Epithelial cell of esophagus (primary cell): ENCODE data around the gene FAAP20.
A peak's percentile ranks its signal among the peaks of the same experiment; 100 is the strongest.

Experiments
- DNase-seq: peaks from one replicate; pipeline ENCODE4 v3.0.0; 2010; ENCODE audit warnings: low read depth
- H3K4me3 ChIP-seq: 2 replicates; pipeline ENCODE4 v1.5.1; 2011; ENCODE audit warnings: mild to moderate bottlenecking, low read length, control low read depth
- CTCF ChIP-seq: IDR thresholded peaks from 2 replicates; pipeline ENCODE4 v1.5.1; 2011; ENCODE audit warnings: low read depth, mild to moderate bottlenecking, low read length, control low read depth, inconsistent platforms; ENCODE audit not compliant: insufficient read depth; ENCODE audit errors: missing control alignments

FAAP20 gene

GRCh38 chr1:2202843-2203601, 8.4 kb upstream of the FAAP20 start:
- no peak for TF ChIP-seq CTCF
- no peak for DNase-seq
- no peak overlapping the region for H3K4me3 ChIP-seq

GRCh38 chr1:2202008-2202575, 7.5 kb upstream of the FAAP20 start:
- TF ChIP-seq CTCF = no peak
- no peak overlapping the region for H3K4me3 ChIP-seq
- no peak for DNase-seq

- no peak for DNase-seq
- TF ChIP-seq CTCF = no peak
- H3K4me3 ChIP-seq = no peak overlapping the region
Measured at GRCh38 chr1:2201062-2201461, 6.5 kb upstream of the FAAP20 start.

- no peak overlapping the region for H3K4me3 ChIP-seq
- TF ChIP-seq CTCF = no peak
- no peak for DNase-seq
Measured at GRCh38 chr1:2200308-2200943, 5.9 kb upstream of the FAAP20 start.

GRCh38 chr1:2199042-2199810, 4.7 kb upstream of the FAAP20 start:
- peak overlapping the region; percentile 62 for H3K4me3 ChIP-seq
- no peak for TF ChIP-seq CTCF
- peak; percentile 87 for DNase-seq

- DNase-seq = no peak
- TF ChIP-seq CTCF = no peak
Measured at GRCh38 chr1:2198571-2198970, 4.0 kb upstream of the FAAP20 start.

More at GRCh38 chr1:2198571-2198970, 4.0 kb upstream of the FAAP20 start:
- H3K4me3 ChIP-seq = no peak overlapping the region
